ENCODE measurements around the gene SIPA1L2. TPM values are rescaled to one million over a fixed set of nuclear protein-coding genes. Genes with fewer than 3 reads are reported as not detected.
A peak's percentile ranks its signal among the peaks of the same experiment; 100 is the strongest.
"Not testable (repeated sequence)": the region's sequence is repeated elsewhere in the genome, so short reads cannot be mapped to it uniquely, and the experiment has no call there.

SIPA1L2 gene
- polyA plus RNA-seq, 6 donors from 2014 or later = not detected

DNA sequence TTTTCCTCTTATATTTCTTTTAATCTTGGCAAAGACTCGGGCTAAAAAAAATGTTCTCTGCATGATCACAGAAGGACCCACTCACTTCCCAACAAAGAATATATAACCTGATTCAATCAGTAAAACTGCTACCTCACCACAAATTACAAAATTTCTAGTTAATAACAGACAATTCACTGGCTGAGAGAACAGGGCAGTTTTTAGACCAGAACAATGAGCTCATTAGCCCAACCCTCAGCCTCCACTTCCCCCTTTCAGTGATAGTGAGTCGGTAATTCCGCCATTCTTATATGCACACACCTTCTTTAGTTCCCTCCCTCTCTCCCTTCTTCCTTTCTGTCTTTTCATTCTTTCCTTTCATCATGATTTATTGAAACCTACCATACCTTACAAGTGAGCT lies 8.9 kb downstream of the SIPA1L2 start:
- DNase-seq = no peak
- H3K27me3 Mint-ChIP-seq = peaks cover 18 to 29% (median 24%) of the 10 kb centered on the region in 3 donors
- H3K4me3 Mint-ChIP-seq = no peak overlapping the region
- H3K36me3 Mint-ChIP-seq = no peaks in the 10 kb centered on the region
- ATAC-seq (ENCODE audit: low read depth in 2 of 2) = no peak
- H3K9me3 Mint-ChIP-seq = no peaks in the 10 kb centered on the region
- peaks cover 0 to 4% (median 0%) of the 10 kb centered on the region in 3 donors for H3K4me1 Mint-ChIP-seq
- H3K27ac Mint-ChIP-seq = no peak overlapping the region

DNA sequence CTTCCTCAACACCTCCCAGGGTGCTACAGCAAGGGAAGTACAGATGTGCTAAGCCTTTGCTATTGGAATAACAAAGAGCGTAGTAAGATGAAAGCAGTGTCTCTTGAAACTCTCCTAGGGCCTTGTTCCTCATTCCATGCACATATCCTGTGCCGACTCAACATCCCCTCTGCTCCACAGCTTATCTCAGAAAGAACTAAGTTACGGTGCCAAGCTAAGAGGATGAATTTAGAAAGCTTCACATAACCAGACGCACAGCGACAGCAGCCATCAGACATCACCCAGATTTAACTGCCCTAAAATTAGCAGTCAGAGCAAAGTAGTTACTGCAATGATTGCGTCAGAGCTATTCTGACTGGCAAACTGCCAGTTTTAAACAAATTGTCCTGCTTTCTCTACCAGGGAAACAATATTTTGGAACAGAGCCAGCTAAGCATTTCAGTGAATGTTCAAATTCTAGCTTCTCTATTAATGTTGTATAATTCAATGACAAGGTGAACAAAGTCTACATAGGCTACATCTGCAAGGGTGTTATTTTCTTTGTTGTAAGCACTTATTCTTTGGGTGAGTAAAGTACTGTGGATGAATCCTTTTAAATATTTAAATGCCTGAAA lies 9.5 kb downstream of the SIPA1L2 start:
- Mint-ChIP-seq H3K36me3 (no peaks in the 10 kb centered on the region), H3K27me3 (peaks cover 16 to 23% (median 23%) of the 10 kb centered on the region in 3 donors), H3K4me1 (peaks cover 0 to 4% (median 0%) of the 10 kb centered on the region in 3 donors), H3K9me3 (no peaks in the 10 kb centered on the region), H3K27ac (no peak overlapping the region), H3K4me3 (no peak overlapping the region)
- no peak for ATAC-seq (ENCODE audit: low read depth in 2 of 2)
- no peak for DNase-seq

DNA sequence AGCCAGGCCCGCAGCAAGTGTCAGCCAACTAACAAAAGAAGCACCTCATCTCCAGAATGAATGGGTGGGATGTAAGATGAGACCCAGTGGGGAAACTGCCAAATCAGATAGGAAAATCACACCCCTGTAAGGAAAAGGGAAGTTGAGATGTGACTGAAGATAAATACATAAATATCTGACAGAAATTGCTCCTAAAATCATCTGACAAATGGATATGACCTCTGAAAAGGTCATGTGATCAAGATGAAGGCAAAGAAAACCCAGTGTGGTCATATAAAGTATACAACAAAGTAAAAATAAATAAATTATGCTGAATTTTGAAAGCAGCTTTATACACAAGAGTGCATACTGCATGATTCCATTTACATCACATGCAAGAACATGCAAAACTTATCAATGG lies 12.7 kb downstream of the SIPA1L2 start:
- peaks cover 0 to 4% (median 0%) of the 10 kb centered on the region in 3 donors for H3K4me1 Mint-ChIP-seq
- no peak overlapping the region for H3K27ac Mint-ChIP-seq
- no peaks in the 10 kb centered on the region for H3K36me3 Mint-ChIP-seq
- H3K9me3 Mint-ChIP-seq = no peaks in the 10 kb centered on the region
- DNase-seq = no peak
- H3K27me3 Mint-ChIP-seq = peaks cover 14 to 16% (median 15%) of the 10 kb centered on the region in 3 donors
- no peak for ATAC-seq (ENCODE audit: low read depth in 2 of 2)
- no peak overlapping the region for H3K4me3 Mint-ChIP-seq

DNA sequence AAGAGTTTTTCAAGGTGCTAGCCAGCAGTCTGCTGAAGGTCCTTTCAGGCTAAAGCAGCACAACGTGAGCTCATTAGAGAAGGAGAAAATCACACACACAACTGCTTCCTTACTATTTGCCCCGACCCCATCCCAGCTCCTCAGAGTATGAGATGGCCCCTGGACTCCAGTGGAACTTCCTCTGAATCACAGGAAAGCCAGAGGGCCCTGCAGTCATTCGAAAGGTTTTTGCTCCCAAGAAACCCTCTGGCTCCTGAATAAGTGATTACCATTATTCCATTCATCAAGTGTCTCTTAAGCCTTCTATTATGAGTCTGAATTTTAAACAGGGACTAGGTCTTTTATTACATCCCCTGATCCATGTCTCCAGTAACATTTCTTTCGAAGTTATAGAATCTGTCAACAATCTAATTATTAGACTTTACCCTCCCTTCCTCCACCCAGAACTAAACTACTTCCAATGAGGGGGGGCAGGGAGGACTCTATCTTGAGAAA lies 14.6 kb downstream of the SIPA1L2 start:
- DNase-seq = no peak
- Mint-ChIP-seq H3K27me3 (peaks cover 9 to 14% (median 10%) of the 10 kb centered on the region in 3 donors), H3K4me1 (peaks cover 0 to 3% (median 0%) of the 10 kb centered on the region in 3 donors), H3K4me3 (no peak overlapping the region), H3K27ac (no peak overlapping the region), H3K36me3 (no peaks in the 10 kb centered on the region), H3K9me3 (no peaks in the 10 kb centered on the region)
- no peak for ATAC-seq (ENCODE audit: low read depth in 2 of 2)

DNA sequence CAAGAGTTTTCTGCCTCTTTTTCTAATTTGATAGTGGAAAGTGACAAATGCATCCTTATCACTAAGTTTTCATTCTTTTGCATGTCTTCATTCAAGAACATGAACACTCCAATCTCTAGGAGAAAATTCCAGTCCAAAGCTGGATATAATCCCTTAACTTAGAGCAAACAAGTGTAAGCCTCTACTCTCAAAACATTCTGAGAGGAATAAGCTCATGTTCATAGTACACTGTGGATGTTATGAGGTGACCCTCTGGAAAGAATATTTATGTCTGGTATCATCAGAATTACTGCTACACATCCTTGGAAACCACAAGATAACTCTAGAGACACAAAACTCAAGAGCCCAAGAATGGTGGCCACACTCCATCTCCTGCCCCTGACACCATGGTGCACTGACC lies 15.1 kb downstream of the SIPA1L2 start:
- H3K9me3 Mint-ChIP-seq = no peaks in the 10 kb centered on the region
- H3K27me3 Mint-ChIP-seq = peaks cover 7 to 9% (median 9%) of the 10 kb centered on the region in 3 donors
- no peak overlapping the region for H3K27ac Mint-ChIP-seq
- H3K4me3 Mint-ChIP-seq = no peak overlapping the region
- DNase-seq = no peak
- no peaks in the 10 kb centered on the region for H3K36me3 Mint-ChIP-seq
- ATAC-seq (ENCODE audit: low read depth in 2 of 2) = no peak
- H3K4me1 Mint-ChIP-seq = no peaks in the 10 kb centered on the region

DNA sequence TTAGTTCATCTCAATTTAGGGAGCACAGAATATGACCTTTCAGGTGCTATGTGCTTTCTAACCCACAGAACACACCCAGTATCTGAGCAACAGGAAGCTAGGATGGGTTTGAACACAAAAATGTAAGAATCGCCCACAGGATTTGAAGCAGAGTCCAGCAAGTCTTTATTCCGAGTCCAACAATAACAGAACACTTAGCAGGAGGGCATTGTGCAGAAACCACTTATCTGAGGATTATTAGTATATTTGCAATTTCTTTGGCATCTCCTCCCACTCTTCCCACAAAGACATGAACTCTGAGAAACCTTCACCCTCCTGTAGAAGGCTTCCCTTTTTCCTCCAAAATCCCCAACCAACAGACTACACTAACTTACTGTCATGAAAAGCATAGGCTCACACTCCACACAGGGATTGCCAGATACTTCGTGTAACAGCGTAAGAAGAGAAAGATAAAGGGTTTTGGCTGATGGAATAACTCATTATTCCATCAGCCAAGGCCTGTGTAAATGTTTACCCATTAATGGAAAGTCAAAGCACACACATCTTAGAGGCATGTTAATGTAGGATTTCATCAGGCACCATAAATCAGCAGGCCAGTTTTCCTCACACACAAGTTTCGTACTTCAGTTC lies 16.1 kb downstream of the SIPA1L2 start:
- no peaks in the 10 kb centered on the region for H3K9me3 Mint-ChIP-seq
- ATAC-seq (ENCODE audit: low read depth in 2 of 2) (no peak), DNase-seq (no peak)
- H3K36me3 Mint-ChIP-seq = no peaks in the 10 kb centered on the region
- H3K4me1 Mint-ChIP-seq = no peaks in the 10 kb centered on the region
- peaks cover 7 to 9% (median 8%) of the 10 kb centered on the region in 3 donors for H3K27me3 Mint-ChIP-seq
- no peak overlapping the region for H3K27ac Mint-ChIP-seq
- no peak overlapping the region for H3K4me3 Mint-ChIP-seq

DNA sequence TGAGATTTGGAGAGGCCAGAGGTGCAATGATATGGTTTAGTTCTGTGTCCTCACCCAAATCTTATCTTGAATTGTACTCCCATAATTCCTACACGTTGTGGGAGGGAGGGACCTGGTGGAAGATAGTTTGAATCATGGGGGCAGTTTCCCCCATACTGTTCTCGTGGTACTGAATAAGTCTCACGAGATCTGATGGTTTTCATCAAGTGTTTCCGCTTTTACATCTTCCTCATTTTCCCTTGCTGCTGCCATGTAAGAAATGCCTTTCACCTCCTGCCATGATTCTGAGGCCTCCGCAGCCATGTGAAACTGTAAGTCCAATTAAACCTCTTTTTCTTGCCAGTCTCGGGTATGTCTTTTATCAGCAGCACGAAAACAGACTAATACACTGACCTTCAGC lies 17.1 kb downstream of the SIPA1L2 start:
- H3K4me3 Mint-ChIP-seq; DNase-seq; H3K27me3 Mint-ChIP-seq; H3K36me3 Mint-ChIP-seq; H3K9me3 Mint-ChIP-seq; H3K4me1 Mint-ChIP-seq; ATAC-seq (ENCODE audit: low read depth in 2 of 2); H3K27ac Mint-ChIP-seq: not testable (repeated sequence)

DNA sequence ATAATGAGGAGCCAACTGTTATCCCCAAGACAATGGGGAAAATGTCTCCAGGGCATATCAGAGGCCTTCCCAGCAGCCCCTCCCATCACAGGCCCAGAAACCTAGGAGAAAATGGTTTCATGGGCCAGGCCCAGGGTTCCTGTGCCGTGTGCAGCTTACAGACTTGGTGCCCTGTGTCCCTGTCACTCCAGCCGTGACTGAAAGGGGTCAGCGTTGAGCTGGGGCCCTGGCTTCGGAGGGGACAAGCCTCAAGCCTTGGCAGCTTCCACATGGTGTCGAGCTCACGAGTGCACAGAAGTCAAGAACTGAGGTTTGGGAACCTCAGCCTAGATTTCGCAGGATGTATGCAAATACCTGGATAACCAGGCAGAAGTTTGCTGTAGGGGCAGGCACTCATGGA lies 18.1 kb downstream of the SIPA1L2 start:
- ATAC-seq (ENCODE audit: low read depth in 2 of 2) (no peak), DNase-seq (no peak)
- Mint-ChIP-seq H3K27ac (no peak overlapping the region), H3K36me3 (no peaks in the 10 kb centered on the region), H3K27me3 (peaks cover 4 to 8% (median 7%) of the 10 kb centered on the region in 3 donors), H3K9me3 (no peaks in the 10 kb centered on the region), H3K4me3 (no peak overlapping the region), H3K4me1 (no peaks in the 10 kb centered on the region)

DNA sequence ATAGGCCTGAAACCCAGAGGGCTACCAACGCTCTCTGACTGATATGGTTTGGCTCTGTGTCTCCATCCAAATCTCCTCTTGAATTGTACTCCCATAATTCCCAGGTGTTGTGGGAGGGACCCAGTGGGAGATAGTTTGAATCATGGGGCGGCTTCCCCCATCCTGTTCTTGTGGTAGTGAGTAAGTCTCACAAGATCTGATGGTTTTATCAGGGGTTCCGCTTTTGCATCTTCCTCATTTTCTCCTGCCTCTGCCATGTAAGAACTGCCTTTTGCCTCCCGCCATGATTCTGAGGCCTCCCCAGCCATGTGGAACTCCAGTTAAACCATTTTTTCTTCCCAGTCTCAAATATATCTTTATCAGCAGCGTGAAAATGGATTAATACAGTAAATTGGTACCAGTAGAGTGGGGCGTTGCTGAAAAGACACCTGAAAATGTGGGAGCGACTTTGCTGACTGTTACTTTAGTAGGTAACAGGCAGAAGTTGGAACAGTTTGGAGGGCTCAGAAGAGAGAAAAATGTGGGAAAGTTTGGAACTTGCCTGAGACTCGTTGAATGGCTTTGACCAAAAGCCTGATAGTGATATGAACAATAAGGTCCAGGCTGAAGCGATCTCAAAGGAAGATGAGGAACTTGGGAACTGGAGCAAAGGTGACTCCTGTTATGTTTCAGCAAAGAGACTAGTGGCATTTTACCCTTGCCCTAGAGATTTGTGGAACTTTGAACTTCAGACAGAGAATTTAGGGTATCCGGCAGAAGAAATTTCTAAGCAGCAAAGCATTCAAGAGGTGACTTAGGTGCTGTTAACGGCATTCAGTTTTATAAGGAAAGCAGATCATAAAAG lies 18.8 kb downstream of the SIPA1L2 start:
- H3K9me3 Mint-ChIP-seq; H3K36me3 Mint-ChIP-seq; H3K4me1 Mint-ChIP-seq; H3K27me3 Mint-ChIP-seq; H3K4me3 Mint-ChIP-seq; ATAC-seq (ENCODE audit: low read depth in 2 of 2); DNase-seq: not testable (repeated sequence)
- H3K27ac Mint-ChIP-seq = peak overlapping the region in 1 of 6 donors; percentile 28

DNA sequence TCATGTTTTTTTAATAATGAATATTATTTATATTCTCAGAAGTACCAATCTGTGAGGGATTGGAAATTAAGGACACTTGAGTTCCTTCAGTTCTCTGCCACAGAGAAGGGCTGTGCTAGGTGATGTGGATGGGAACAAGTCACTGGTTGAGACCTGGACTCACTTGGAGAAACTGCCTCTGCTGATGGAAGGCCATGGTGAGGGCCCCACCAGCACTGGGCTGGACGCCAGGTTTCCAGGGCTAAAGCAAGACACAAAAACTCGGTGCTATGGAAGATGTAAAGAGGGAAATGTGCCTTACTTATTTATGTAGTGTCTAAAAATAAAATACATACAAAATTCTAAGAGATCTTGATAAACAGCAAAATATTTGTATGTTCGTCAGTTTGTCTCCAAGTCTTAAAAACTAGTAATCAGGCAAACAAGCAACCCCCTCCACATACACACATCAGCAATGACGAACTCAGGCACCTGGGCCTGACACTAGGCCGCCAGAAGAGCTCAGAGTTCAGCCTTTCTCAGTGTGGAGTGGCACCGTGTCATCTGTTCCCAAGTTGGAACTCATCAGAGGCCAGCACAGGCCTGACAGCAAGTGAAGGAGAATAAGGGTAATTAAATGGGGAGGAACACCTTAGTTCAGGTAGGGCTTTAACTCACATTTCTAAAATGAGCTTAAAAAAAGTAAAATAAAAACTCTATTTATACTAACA lies 19.6 kb downstream of the SIPA1L2 start:
- ATAC-seq (ENCODE audit: low read depth in 2 of 2) (no peak), DNase-seq (no peak)
- H3K36me3 Mint-ChIP-seq = no peaks in the 10 kb centered on the region
- H3K27ac Mint-ChIP-seq = no peak overlapping the region
- no peak overlapping the region for H3K4me3 Mint-ChIP-seq
- no peaks in the 10 kb centered on the region for H3K4me1 Mint-ChIP-seq
- H3K27me3 Mint-ChIP-seq = peaks cover 4 to 7% (median 7%) of the 10 kb centered on the region in 3 donors
- no peaks in the 10 kb centered on the region for H3K9me3 Mint-ChIP-seq

DNA sequence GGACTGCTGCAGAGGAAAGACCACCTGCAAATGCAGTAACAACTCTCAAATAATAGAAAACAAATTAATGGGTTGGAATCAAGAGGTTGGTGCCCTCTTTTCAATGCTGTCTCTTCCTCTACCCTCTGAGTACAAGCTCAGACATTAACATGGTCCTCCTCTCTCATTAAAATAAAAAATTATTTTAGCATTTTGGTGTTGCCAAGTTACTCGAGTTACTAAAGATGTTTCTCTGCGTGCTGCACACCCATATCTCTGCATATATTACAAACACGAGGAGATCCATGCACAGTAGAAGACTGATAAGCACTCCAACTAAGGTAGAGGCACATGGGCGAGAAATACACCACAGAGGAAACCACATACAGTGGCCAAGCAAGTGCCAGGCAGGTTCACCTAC lies 21.5 kb downstream of the SIPA1L2 start:
- DNase-seq = no peak
- no peaks in the 10 kb centered on the region for H3K4me1 Mint-ChIP-seq
- H3K27ac Mint-ChIP-seq = no peak overlapping the region
- ATAC-seq (ENCODE audit: low read depth in 2 of 2) = no peak
- no peak overlapping the region for H3K4me3 Mint-ChIP-seq
- H3K9me3 Mint-ChIP-seq = no peaks in the 10 kb centered on the region
- H3K27me3 Mint-ChIP-seq = peaks cover 0 to 7% (median 0%) of the 10 kb centered on the region in 3 donors
- no peaks in the 10 kb centered on the region for H3K36me3 Mint-ChIP-seq

DNA sequence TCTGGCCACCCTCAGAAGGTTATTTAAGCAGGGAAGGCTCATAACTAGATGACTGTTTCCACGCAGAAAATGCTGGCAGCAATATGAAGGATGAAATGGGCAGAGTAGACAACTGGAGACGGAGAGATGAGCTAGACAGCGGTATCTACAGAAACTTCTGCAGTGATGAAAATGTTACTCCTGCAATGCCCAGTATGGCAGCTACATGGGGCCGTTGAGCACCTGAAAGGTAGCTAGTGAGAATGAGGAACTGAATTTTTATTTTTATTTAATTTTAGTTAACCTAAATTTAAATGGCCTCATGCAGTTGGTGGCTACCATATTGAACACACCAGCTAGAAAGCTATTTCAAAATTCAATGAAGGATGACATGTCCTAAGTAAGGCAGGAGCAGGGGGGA lies 27.3 kb downstream of the SIPA1L2 start:
- Mint-ChIP-seq H3K9me3 (peaks cover 0 to 11% (median 0%) of the 10 kb centered on the region in 7 donors), H3K36me3 (peaks cover 0 to 6% of the 10 kb centered on the region in 2 donors), H3K4me1 (peaks cover 7 to 33% (median 11%) of the 10 kb centered on the region in 3 donors), H3K27me3 (peaks cover 0 to 4% (median 0%) of the 10 kb centered on the region in 3 donors), H3K27ac (peak overlapping the region in 1 of 6 donors; percentile 73), H3K4me3 (no peak overlapping the region)
- DNase-seq = no peak
- peak in 1 of 2 donors; percentile 25 for ATAC-seq (ENCODE audit: low read depth in 2 of 2)

Measured in naive B cell (primary cell).